Measurements from ENCODE around the gene EFNA1. TPM values are rescaled to one million over a fixed set of nuclear protein-coding genes. Genes with fewer than 3 reads are reported as not detected.
A peak's percentile ranks its signal among the peaks of the same experiment; 100 is the strongest.

The EFNA1 gene
- total RNA-seq, 1 donor from 2014 or later = 144 TPM

DNA sequence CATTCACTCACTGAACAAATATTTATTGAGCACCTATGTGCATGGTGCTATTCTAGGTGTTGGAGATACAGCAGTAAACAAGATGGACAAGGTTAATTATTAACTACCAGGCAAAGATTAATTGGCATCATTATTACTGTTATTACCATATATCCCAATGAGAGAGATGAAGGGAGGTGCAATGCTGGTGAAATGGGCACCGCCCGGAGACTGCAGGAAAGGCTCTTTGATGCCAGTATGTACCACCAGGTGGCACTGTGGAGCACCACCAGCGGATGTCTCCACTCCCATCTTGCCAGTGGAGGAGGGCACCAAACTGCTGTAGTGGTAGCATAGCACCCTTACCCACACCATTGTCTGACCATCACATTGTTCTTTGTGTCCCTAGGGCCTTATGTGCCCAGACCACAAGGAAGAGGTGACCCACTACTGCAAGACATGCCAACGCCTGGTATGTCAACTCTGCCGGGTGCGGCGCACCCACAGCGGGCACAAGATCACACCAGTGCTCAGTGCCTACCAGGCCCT lies 48.9 kb downstream of the EFNA1 start:
- Histone ChIP-seq H3K27me3 (ENCODE audit: low read depth) (peaks cover 6% of the 10 kb centered on the region), H3K9me3 (no peaks in the 10 kb centered on the region), H3K4me3 (no peak overlapping the region), H3K27ac (peak overlapping the region; percentile 59), H3K4me1 (peaks cover 35% of the 10 kb centered on the region), H3K36me3 (no peaks in the 10 kb centered on the region)
- TF ChIP-seq, protein P1, sequence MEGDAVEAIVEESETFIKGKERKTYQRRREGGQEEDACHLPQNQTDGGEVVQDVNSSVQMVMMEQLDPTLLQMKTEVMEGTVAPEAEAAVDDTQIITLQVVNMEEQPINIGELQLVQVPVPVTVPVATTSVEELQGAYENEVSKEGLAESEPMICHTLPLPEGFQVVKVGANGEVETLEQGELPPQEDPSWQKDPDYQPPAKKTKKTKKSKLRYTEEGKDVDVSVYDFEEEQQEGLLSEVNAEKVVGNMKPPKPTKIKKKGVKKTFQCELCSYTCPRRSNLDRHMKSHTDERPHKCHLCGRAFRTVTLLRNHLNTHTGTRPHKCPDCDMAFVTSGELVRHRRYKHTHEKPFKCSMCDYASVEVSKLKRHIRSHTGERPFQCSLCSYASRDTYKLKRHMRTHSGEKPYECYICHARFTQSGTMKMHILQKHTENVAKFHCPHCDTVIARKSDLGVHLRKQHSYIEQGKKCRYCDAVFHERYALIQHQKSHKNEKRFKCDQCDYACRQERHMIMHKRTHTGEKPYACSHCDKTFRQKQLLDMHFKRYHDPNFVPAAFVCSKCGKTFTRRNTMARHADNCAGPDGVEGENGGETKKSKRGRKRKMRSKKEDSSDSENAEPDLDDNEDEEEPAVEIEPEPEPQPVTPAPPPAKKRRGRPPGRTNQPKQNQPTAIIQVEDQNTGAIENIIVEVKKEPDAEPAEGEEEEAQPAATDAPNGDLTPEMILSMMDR (IDR thresholded peaks at IDR 0.05) = peak; percentile 93
- ATAC-seq = peak; percentile 65 to 71
- intact Hi-C loops (cut with DNase I) = no loop called here
- peak; percentile 88 for DNase-seq

DNA sequence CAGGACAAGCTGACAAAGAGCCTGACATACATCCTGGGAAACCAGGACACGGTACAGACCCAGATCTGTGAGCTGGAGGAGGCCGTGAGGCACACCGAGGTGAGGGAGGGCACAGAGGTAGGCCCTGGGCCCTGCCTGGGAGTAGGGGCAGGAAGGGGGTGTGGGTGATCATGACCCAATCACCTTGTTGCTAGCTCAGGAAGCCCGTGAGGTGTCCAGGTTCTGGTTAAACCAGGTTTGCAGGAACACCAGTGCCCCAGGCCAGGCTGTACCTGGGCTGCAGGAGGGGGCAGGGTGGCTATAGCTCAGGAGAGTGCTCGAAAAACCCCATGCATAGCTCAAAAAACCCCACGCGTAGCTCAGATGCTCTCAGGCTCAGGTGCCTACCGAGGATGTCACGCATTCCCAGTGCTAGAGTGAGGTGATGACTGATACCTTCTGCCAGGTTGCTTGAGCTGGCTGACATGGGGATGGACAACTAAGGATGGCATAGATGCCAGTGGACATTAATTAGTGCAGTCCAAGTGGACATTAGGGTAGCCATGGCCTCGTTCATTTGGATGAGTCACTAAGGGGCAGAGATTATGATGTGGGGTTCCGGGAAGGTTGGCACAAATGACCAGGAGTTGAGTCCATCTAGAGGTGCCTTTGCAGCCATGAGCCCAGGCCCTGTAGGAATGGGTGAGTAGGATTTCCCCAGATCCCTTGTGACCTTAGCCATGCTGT lies 49.7 kb downstream of the EFNA1 start:
- TF ChIP-seq, protein P1 (IDR thresholded peaks at IDR 0.05) = no peak
- Histone ChIP-seq H3K27me3 (ENCODE audit: low read depth) (peaks cover 6% of the 10 kb centered on the region), H3K4me3 (no peak overlapping the region), H3K9me3 (no peaks in the 10 kb centered on the region), H3K4me1 (peaks cover 30% of the 10 kb centered on the region), H3K36me3 (no peaks in the 10 kb centered on the region), H3K27ac (peak overlapping the region; percentile 59)
- DNase-seq = peak; percentile 70
- intact Hi-C loops (cut with DNase I) = no loop called here
- peak; percentile 9 to 38 for ATAC-seq

DNA sequence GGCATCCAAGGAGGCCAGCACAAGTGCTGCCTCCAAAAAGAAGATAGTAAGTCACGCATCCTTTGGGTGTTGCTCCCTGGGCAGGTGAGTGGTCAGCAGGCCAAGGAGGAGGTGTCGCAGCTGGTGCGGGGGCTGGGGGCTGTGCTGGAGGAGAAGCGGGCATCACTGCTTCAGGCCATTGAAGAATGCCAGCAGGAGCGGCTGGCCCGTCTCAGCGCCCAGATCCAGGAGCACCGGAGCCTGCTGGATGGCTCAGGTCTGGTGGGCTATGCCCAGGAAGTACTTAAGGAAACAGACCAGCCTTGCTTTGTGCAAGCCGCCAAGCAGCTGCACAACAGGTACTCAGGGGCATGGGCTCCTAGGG lies 50.2 kb downstream of the EFNA1 start:
- intact Hi-C loops (cut with DNase I) = no loop called here
- no peak overlapping the region for H3K27ac ChIP-seq
- no peak for ATAC-seq
- H3K36me3 ChIP-seq = no peaks in the 10 kb centered on the region
- peaks cover 6% of the 10 kb centered on the region for H3K27me3 ChIP-seq (ENCODE audit: low read depth)
- TF ChIP-seq, protein P1 (IDR thresholded peaks at IDR 0.05) = no peak
- H3K4me1 ChIP-seq = peaks cover 28% of the 10 kb centered on the region
- peak overlapping the region; percentile 32 for H3K4me3 ChIP-seq
- no peak for DNase-seq
- H3K9me3 ChIP-seq = no peaks in the 10 kb centered on the region

DNA sequence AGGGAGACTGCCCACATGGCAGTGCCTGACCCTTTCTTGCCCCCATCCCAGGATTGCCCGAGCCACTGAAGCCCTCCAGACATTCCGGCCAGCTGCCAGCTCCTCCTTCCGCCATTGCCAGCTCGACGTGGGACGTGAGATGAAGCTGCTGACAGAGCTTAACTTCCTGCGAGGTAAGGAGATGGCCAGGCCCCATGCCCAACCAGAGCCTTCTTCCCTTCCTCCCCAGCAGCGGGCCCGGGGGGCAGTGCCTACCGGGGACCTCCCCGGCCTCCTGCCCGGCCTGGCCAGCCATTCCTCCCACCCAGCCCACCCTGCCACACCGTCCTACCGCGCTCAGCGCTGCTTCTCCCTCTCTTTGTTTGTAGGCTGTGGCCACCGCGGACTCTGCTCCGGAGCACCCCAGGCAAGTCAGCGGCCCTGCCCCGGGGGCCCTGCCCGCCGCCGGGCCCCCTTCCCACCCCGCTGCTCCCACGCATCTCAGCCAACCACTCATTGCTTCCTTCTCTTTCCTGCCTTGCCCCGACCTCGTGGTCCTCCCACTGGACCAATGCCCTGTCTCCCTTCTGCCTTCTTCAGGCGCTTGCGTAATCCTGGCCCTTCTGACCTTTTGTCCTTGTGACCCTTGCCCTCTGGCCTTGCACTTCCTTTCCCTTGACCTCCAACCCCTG lies 50.9 kb downstream of the EFNA1 start:
- TF ChIP-seq, protein P1 (IDR thresholded peaks at IDR 0.05) = no peak
- ATAC-seq (peak in 1 of 2 donors; percentile 2), DNase-seq (peak; percentile 76)
- Histone ChIP-seq H3K27ac (peak overlapping the region; percentile 18), H3K9me3 (no peaks in the 10 kb centered on the region), H3K36me3 (no peaks in the 10 kb centered on the region), H3K4me1 (peaks cover 23% of the 10 kb centered on the region), H3K27me3 (ENCODE audit: low read depth) (peaks cover 6% of the 10 kb centered on the region), H3K4me3 (peak overlapping the region; percentile 32)
- intact Hi-C loops (cut with DNase I) = no loop called here

DNA sequence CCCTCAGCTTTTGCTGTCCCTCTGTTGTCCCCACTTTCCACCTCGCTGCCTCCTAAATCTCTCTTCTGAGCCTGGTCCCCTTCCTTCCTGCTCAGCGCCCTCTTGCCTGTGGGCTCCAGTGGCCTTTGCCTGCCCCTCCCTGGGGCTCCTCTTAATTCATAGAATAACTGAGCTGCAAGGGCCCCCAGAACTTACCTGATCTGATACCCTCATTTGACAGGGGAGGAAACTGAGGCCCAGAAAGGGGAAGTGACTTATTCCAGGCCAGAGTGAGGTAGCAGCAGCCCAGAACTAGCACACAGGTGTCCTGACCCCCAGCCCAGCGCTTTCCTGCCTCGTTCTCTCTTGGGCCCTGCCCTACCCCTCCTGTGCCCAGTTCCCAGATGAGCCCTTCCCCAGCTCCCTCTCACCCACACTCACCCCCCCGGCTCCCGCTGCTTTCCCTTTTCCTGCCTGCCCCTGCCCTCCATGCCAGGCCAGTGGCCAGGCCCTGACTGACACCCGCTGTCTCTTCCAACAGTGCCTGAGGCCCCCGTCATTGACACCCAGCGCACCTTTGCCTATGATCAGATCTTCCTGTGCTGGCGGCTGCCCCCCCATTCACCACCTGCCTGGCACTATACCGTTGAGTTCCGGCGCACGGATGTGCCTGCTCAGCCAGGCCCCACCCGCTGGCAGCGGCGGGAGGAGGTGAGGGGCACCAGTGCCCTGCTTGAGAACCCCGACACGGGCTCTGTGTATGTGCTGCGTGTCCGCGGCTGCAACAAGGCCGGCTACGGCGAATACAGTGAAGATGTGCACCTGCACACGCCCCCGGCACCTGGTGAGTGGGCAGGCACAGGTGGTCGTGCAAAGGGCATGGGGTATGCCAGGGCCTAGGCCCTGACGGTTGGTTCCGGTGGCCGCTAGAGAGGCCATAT lies 51.7 kb downstream of the EFNA1 start:
- H3K27me3 ChIP-seq (ENCODE audit: low read depth) = no peaks in the 10 kb centered on the region
- H3K36me3 ChIP-seq = no peaks in the 10 kb centered on the region
- H3K4me3 ChIP-seq = no peak overlapping the region
- peaks cover 15% of the 10 kb centered on the region for H3K4me1 ChIP-seq
- intact Hi-C loops (cut with DNase I) = no loop called here
- H3K9me3 ChIP-seq = no peaks in the 10 kb centered on the region
- DNase-seq (no peak), ATAC-seq (no peak)
- H3K27ac ChIP-seq = no peak overlapping the region
- TF ChIP-seq, protein P1 (IDR thresholded peaks at IDR 0.05) = no peak
